ENCODE data around the gene FXYD7. TPM values are rescaled to one million over a fixed set of nuclear protein-coding genes. Genes with fewer than 3 reads are reported as not detected.

The FXYD7 gene
- total RNA-seq, 2 experiments from 2014 or later: 0.50 to 6.1 TPM

GRCh38 chr19:35120898-35121297 lies 22.2 kb upstream of the FXYD7 start:
- no peak overlapping the region for H3K4me3 ChIP-seq (ENCODE audit: low read depth, low read length, poor library complexity, severe bottlenecking)
- no peak overlapping the region for H3K4me2 ChIP-seq (ENCODE audit: low read length)
- no TSS peak for BruUV-seq (replicated peaks)
- peaks cover 13% of the 10 kb centered on the region for H3K4me1 ChIP-seq (ENCODE audit: insufficient read depth, low read length, poor library complexity, severe bottlenecking)
- POLR2A ChIA-PET: no interaction called here
- H3K36me3 ChIP-seq (ENCODE audit: insufficient read depth, low read length): no peaks in the 10 kb centered on the region
- no peaks in the 10 kb centered on the region for H4K20me1 ChIP-seq (ENCODE audit: insufficient read depth, low read length)
- TF ChIP-seq CTCF (conservative IDR thresholded peaks at IDR 0.05; ENCODE audit: low read length) (no peak), EZH2phosphoT487 (IDR thresholded peaks at IDR 0.05; ENCODE audit: borderline replicate concordance, low read depth, low read length) (no peak)
- no peak for DNase-seq (ENCODE audit: low spot score)
- no peak overlapping the region for H2AFZ ChIP-seq (ENCODE audit: low read length)
- no peaks in the 10 kb centered on the region for H3K9me3 ChIP-seq (ENCODE audit: low read length)
- no peaks in the 10 kb centered on the region for H3K79me2 ChIP-seq (ENCODE audit: insufficient read depth, low read depth, low read length)
- intact Hi-C loops (cut with micrococcal nuclease; ENCODE audit: unreplicated experiment): no loop called here
- CTCF ChIA-PET (ENCODE audit: unreplicated experiment): interaction anchor here (0.6 kb wide), 1 partner anchor 21 kb away, joined by 3 read pairs; no protein-coding TSS in a partner anchor
- H3K27ac ChIP-seq (ENCODE audit: low read depth, low read length, poor library complexity, severe bottlenecking): no peak overlapping the region
- no peaks in the 10 kb centered on the region for H3K9me2 ChIP-seq (ENCODE audit: insufficient read depth, low read length)

- POLR2A ChIA-PET: no interaction called here
- Histone ChIP-seq H3K36me3 (ENCODE audit: insufficient read depth, low read length) (no peaks in the 10 kb centered on the region), H3K79me2 (ENCODE audit: insufficient read depth, low read depth, low read length) (no peaks in the 10 kb centered on the region), H3K9me3 (ENCODE audit: low read length) (no peaks in the 10 kb centered on the region), H3K27ac (ENCODE audit: low read depth, low read length, poor library complexity, severe bottlenecking) (no peak overlapping the region), H3K4me2 (ENCODE audit: low read length) (no peak overlapping the region), H3K9me2 (ENCODE audit: insufficient read depth, low read length) (no peaks in the 10 kb centered on the region), H4K20me1 (ENCODE audit: insufficient read depth, low read length) (no peaks in the 10 kb centered on the region), H3K4me3 (ENCODE audit: low read depth, low read length, poor library complexity, severe bottlenecking) (no peak overlapping the region), H2AFZ (ENCODE audit: low read length) (no peak overlapping the region), H3K4me1 (ENCODE audit: insufficient read depth, low read length, poor library complexity, severe bottlenecking) (peaks cover 13% of the 10 kb centered on the region)
- BruUV-seq (replicated peaks): no TSS peak
- DNase-seq (ENCODE audit: low spot score): no peak
- intact Hi-C loops (cut with micrococcal nuclease; ENCODE audit: unreplicated experiment): no loop called here
- CTCF ChIA-PET (ENCODE audit: unreplicated experiment): no interaction called here
- no peak for TF ChIP-seq CTCF (conservative IDR thresholded peaks at IDR 0.05; ENCODE audit: low read length)
- no peak for TF ChIP-seq EZH2phosphoT487 (IDR thresholded peaks at IDR 0.05; ENCODE audit: borderline replicate concordance, low read depth, low read length)
Observed at GRCh38 chr19:35122687-35123551, 20.1 kb upstream of the FXYD7 start.

GRCh38 chr19:35123573-35123972 lies 19.5 kb upstream of the FXYD7 start:
- no peak for TF ChIP-seq CTCF (conservative IDR thresholded peaks at IDR 0.05; ENCODE audit: low read length)
- no peak for TF ChIP-seq EZH2phosphoT487 (IDR thresholded peaks at IDR 0.05; ENCODE audit: borderline replicate concordance, low read depth, low read length)
- CTCF ChIA-PET (ENCODE audit: unreplicated experiment): no interaction called here
- Histone ChIP-seq H3K4me3 (ENCODE audit: low read depth, low read length, poor library complexity, severe bottlenecking) (no peak overlapping the region), H3K27ac (ENCODE audit: low read depth, low read length, poor library complexity, severe bottlenecking) (no peak overlapping the region), H3K9me2 (ENCODE audit: insufficient read depth, low read length) (no peaks in the 10 kb centered on the region), H4K20me1 (ENCODE audit: insufficient read depth, low read length) (no peaks in the 10 kb centered on the region), H3K79me2 (ENCODE audit: insufficient read depth, low read depth, low read length) (no peaks in the 10 kb centered on the region), H3K4me1 (ENCODE audit: insufficient read depth, low read length, poor library complexity, severe bottlenecking) (peaks cover 13% of the 10 kb centered on the region), H3K36me3 (ENCODE audit: insufficient read depth, low read length) (no peaks in the 10 kb centered on the region), H2AFZ (ENCODE audit: low read length) (no peak overlapping the region), H3K4me2 (ENCODE audit: low read length) (peak overlapping the region; percentile 74; the same call in 1 of the 2 replicates), H3K9me3 (ENCODE audit: low read length) (no peaks in the 10 kb centered on the region)
- DNase-seq (ENCODE audit: low spot score): no peak
- intact Hi-C loops (cut with micrococcal nuclease; ENCODE audit: unreplicated experiment): no loop called here
- POLR2A ChIA-PET: interaction anchor here (1.4 kb wide), 1 partner anchor 9 kb away, joined by 3 read pairs; no protein-coding TSS in a partner anchor
- BruUV-seq (replicated peaks): no TSS peak

Measured in OCI-LY7 (cell line).